ENCODE measurements around the gene PDE1C. TPM values are rescaled to one million over a fixed set of nuclear protein-coding genes. Genes with fewer than 3 reads are reported as not detected.

The PDE1C gene
- total RNA-seq, 5 donors from 2014 or later (not counting 1 experiment from before 2014, with no cell fraction given), result not detected

- H3K4me1 Mint-ChIP-seq, result no peaks in the 10 kb centered on the region
- no peaks in the 10 kb centered on the region for H3K4me1 ChIP-seq (ENCODE audit: control insufficient read depth in 1 of 2, extremely low read depth in 1 of 2, insufficient read depth in 2 of 2, low read length in 2 of 2)
- H3K4me3 ChIP-seq (ENCODE audit: control insufficient read depth in 1 of 2, extremely low read depth in 1 of 2, low read length in 1 of 2), result no peak overlapping the region
- no peak overlapping the region for H3K27ac ChIP-seq (ENCODE audit: low read length)
- H3K36me3 Mint-ChIP-seq, result no peaks in the 10 kb centered on the region
- ChIA-PET CTCF (no interaction called here), POLR2A (no interaction called here)
- DNase-seq, result no peak
- no peak for ATAC-seq (replicated peaks in 1 of 4)
- H3K27me3 ChIP-seq (replicated peaks in 1 of 2; ENCODE audit: control insufficient read depth in 2 of 2, extremely low read depth in 1 of 2, insufficient read depth in 2 of 2, low read length in 1 of 2), result no peaks in the 10 kb centered on the region
- H3K4me3 Mint-ChIP-seq, result no peak overlapping the region
- H3K36me3 ChIP-seq (ENCODE audit: control insufficient read depth in 2 of 2, extremely low read depth in 1 of 2, insufficient read depth in 1 of 2, low read length in 1 of 2), result no peaks in the 10 kb centered on the region
- no peaks in the 10 kb centered on the region for H3K9me3 ChIP-seq
- peaks cover 0 to 6% (median 0%) of the 10 kb centered on the region in 3 donors for H3K9me3 Mint-ChIP-seq
- H3K27ac Mint-ChIP-seq, result no peak overlapping the region
- no peaks in the 10 kb centered on the region for H3K27me3 Mint-ChIP-seq
- 83% methylated on average over 1 of the region's 3 CpGs for WGBS (ENCODE audit: insufficient coverage)
Measured at GRCh38 chr7:31814187-31814586, 256.0 kb downstream of the PDE1C start.

DNA sequence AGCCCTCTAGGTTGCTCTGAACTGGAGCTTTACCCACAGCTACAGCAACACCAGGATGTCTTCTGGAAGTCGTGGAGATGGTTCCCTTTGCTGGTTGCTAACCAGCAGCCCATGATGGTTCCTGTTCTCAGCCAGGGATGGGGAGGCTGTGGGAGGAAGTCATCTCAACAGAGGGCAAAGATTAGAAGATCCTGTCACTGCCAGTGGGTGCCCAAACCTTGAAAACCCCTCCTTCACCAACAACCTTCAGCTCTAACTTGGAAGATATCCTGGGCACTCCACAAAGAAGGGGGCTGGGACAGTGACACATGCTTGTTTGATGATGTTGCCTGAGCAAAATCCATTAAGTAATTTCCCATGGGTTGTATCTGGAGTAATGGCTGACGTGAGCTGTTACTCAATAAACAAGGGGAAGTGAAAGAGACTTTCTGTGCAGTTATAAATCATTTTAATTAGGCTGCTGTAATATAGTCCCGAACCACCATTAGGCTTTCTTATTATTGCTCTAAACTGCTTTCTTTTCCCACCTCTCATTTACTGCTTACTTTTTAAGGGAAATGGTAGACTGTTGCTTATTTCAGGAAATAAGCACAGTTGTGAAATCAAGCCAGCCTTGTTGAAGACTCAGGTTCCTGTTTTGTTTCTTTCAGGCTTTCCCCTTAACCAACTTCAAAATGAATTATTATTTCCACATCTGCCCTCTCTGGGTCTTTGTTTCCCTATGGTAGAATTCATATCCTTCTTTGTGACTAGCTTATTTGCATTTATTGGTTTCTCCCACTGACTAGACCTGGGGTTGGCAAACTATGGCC is 258.4 kb downstream of the PDE1C start:
- CTCF ChIA-PET, result no interaction called here
- no peaks in the 10 kb centered on the region for H3K4me1 Mint-ChIP-seq
- DNase-seq (peak in 1 of 35 experiments; percentile 7), ATAC-seq (replicated peaks in 1 of 4) (no peak)
- no peak overlapping the region for H3K4me3 Mint-ChIP-seq
- POLR2A ChIA-PET, result no interaction called here
- no peak overlapping the region for H3K4me3 ChIP-seq (ENCODE audit: control insufficient read depth in 1 of 2, extremely low read depth in 1 of 2, low read length in 1 of 2)
- H3K27ac ChIP-seq (ENCODE audit: low read length), result no peak overlapping the region
- no peaks in the 10 kb centered on the region for H3K27me3 ChIP-seq (replicated peaks in 1 of 2; ENCODE audit: control insufficient read depth in 2 of 2, extremely low read depth in 1 of 2, insufficient read depth in 2 of 2, low read length in 1 of 2)
- H3K4me1 ChIP-seq (ENCODE audit: control insufficient read depth in 1 of 2, extremely low read depth in 1 of 2, insufficient read depth in 2 of 2, low read length in 2 of 2), result no peaks in the 10 kb centered on the region
- H3K27ac Mint-ChIP-seq, result no peak overlapping the region
- no peaks in the 10 kb centered on the region for H3K36me3 Mint-ChIP-seq
- peaks cover 0 to 6% (median 4%) of the 10 kb centered on the region in 3 donors for H3K9me3 Mint-ChIP-seq
- H3K27me3 Mint-ChIP-seq, result no peaks in the 10 kb centered on the region
- H3K9me3 ChIP-seq, result no peaks in the 10 kb centered on the region
- H3K36me3 ChIP-seq (ENCODE audit: control insufficient read depth in 2 of 2, extremely low read depth in 1 of 2, insufficient read depth in 1 of 2, low read length in 1 of 2), result no peaks in the 10 kb centered on the region
- no CpG with 5 or more reads among the region's 3 CpGs for WGBS (ENCODE audit: insufficient coverage)

DNA sequence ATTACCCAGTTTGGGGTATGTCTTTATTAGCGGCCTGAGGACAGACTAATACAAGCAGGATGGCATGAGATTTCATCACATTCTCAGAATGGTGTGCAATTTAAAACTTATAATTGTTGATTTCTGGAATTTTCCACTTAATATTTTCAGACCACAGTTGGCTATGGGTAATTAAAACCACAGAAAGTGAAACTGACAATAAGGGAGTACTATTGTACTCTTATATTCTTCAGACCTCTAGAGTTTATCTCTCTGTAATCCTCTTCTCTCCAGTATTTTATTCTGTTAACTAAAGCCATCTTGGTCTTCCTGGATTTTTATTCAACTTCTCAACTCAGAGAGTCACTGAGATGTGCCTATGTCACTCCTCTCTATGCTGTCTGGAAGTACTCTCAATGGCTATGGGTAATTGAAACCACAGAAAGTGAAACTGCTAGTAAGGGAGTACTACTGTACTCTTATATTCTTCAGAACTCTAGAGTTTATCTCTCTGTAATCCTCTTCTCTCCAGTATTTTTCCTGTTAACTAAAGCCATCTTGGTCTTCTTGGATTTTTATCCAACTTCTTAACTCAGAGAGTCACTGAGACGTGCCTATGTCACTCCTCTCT is 264.9 kb downstream of the PDE1C start:
- H3K27ac Mint-ChIP-seq, result no peak overlapping the region
- H3K36me3 Mint-ChIP-seq, result no peaks in the 10 kb centered on the region
- ChIA-PET POLR2A (no interaction called here), CTCF (no interaction called here)
- no peaks in the 10 kb centered on the region for H3K4me1 ChIP-seq (ENCODE audit: control insufficient read depth in 1 of 2, extremely low read depth in 1 of 2, insufficient read depth in 2 of 2, low read length in 2 of 2)
- H3K36me3 ChIP-seq (ENCODE audit: control insufficient read depth in 2 of 2, extremely low read depth in 1 of 2, insufficient read depth in 1 of 2, low read length in 1 of 2), result no peaks in the 10 kb centered on the region
- no peak for ATAC-seq (replicated peaks in 1 of 4)
- WGBS (ENCODE audit: insufficient coverage), result no CpG with 5 or more reads among the region's 2 CpGs
- peaks cover 11 to 22% (median 16%) of the 10 kb centered on the region in 3 donors for H3K9me3 Mint-ChIP-seq
- DNase-seq, result no peak
- H3K4me3 Mint-ChIP-seq, result no peak overlapping the region
- no peak overlapping the region for H3K27ac ChIP-seq (ENCODE audit: low read length)
- H3K27me3 Mint-ChIP-seq, result no peaks in the 10 kb centered on the region
- no peak overlapping the region for H3K4me3 ChIP-seq (ENCODE audit: control insufficient read depth in 1 of 2, extremely low read depth in 1 of 2, low read length in 1 of 2)
- no peaks in the 10 kb centered on the region for H3K27me3 ChIP-seq (replicated peaks in 1 of 2; ENCODE audit: control insufficient read depth in 2 of 2, extremely low read depth in 1 of 2, insufficient read depth in 2 of 2, low read length in 1 of 2)
- H3K9me3 ChIP-seq, result no peaks in the 10 kb centered on the region
- no peaks in the 10 kb centered on the region for H3K4me1 Mint-ChIP-seq

- ATAC-seq (replicated peaks in 1 of 4), result no peak
Measured at GRCh38 chr7:31796375-31796774, 273.8 kb downstream of the PDE1C start.

GRCh38 chr7:31794851-31795344 is 275.3 kb downstream of the PDE1C start:
- H3K27me3 Mint-ChIP-seq, result no peaks in the 10 kb centered on the region
- POLR2A ChIA-PET, result no interaction called here
- no peak overlapping the region for H3K4me3 ChIP-seq (ENCODE audit: control insufficient read depth in 1 of 2, extremely low read depth in 1 of 2, low read length in 1 of 2)
- no peaks in the 10 kb centered on the region for H3K4me1 Mint-ChIP-seq
- no peak overlapping the region for H3K4me3 Mint-ChIP-seq
- ATAC-seq (replicated peaks in 1 of 4) (no peak), DNase-seq (no peak)
- H3K27ac Mint-ChIP-seq, result no peak overlapping the region
- no peaks in the 10 kb centered on the region for H3K4me1 ChIP-seq (ENCODE audit: control insufficient read depth in 1 of 2, extremely low read depth in 1 of 2, insufficient read depth in 2 of 2, low read length in 2 of 2)
- H3K27me3 ChIP-seq (replicated peaks in 1 of 2; ENCODE audit: control insufficient read depth in 2 of 2, extremely low read depth in 1 of 2, insufficient read depth in 2 of 2, low read length in 1 of 2), result no peaks in the 10 kb centered on the region
- H3K36me3 ChIP-seq (ENCODE audit: control insufficient read depth in 2 of 2, extremely low read depth in 1 of 2, insufficient read depth in 1 of 2, low read length in 1 of 2), result no peaks in the 10 kb centered on the region
- H3K27ac ChIP-seq (ENCODE audit: low read length), result no peak overlapping the region
- WGBS (ENCODE audit: insufficient coverage), result 80% methylated on average over 1 of the region's 2 CpGs
- no peaks in the 10 kb centered on the region for H3K36me3 Mint-ChIP-seq
- peaks cover 8 to 10% (median 9%) of the 10 kb centered on the region in 3 donors for H3K9me3 Mint-ChIP-seq
- CTCF ChIA-PET, result no interaction called here
- H3K9me3 ChIP-seq, result no peaks in the 10 kb centered on the region

More at GRCh38 chr7:31796375-31796774, 273.8 kb downstream of the PDE1C start:
- Histone ChIP-seq H3K4me3 (ENCODE audit: control insufficient read depth in 1 of 2, extremely low read depth in 1 of 2, low read length in 1 of 2) (no peak overlapping the region), H3K27me3 (replicated peaks in 1 of 2; ENCODE audit: control insufficient read depth in 2 of 2, extremely low read depth in 1 of 2, insufficient read depth in 2 of 2, low read length in 1 of 2) (no peaks in the 10 kb centered on the region), H3K27ac (ENCODE audit: low read length) (no peak overlapping the region), H3K9me3 (no peaks in the 10 kb centered on the region), H3K4me1 (ENCODE audit: control insufficient read depth in 1 of 2, extremely low read depth in 1 of 2, insufficient read depth in 2 of 2, low read length in 2 of 2) (no peaks in the 10 kb centered on the region), H3K36me3 (ENCODE audit: control insufficient read depth in 2 of 2, extremely low read depth in 1 of 2, insufficient read depth in 1 of 2, low read length in 1 of 2) (no peaks in the 10 kb centered on the region)
- DNase-seq, result no peak
- ChIA-PET POLR2A (no interaction called here), CTCF (no interaction called here)
- no peak overlapping the region for H3K4me3 Mint-ChIP-seq
- no peaks in the 10 kb centered on the region for H3K4me1 Mint-ChIP-seq
- 100% methylated on average over 2 of the region's 5 CpGs for WGBS (ENCODE audit: insufficient coverage)
- no peaks in the 10 kb centered on the region for H3K27me3 Mint-ChIP-seq
- no peaks in the 10 kb centered on the region for H3K36me3 Mint-ChIP-seq
- H3K27ac Mint-ChIP-seq, result no peak overlapping the region
- peaks cover 8 to 10% (median 9%) of the 10 kb centered on the region in 3 donors for H3K9me3 Mint-ChIP-seq

DNA sequence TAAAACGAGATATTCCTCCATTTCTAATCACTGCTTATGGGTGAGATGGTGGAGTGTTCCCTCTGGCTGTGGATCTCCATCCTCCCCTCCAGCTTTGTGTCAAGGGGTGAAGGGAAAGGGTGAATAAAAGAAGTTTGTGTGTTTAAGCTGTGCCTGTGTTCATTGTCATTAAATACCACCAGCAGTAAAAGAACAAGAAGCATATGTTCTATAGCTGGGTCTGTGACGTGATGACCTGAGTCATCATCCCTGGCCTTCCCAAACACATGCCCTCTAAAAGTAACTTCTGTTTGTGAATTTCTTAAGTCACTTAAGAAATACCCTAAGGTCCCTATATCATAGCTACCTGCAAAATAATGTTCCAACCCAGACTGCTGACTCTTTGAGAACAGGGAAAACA is 278.3 kb downstream of the PDE1C start:
- 100% methylated on average over 1 of the region's 2 CpGs for WGBS (ENCODE audit: insufficient coverage)
- no peak for ATAC-seq (replicated peaks in 1 of 4)
- CTCF ChIA-PET, result no interaction called here

More for the DNA sequence above, 278.3 kb downstream of the PDE1C start:
- Histone ChIP-seq H3K4me3 (ENCODE audit: control insufficient read depth in 1 of 2, extremely low read depth in 1 of 2, low read length in 1 of 2) (no peak overlapping the region), H3K4me1 (ENCODE audit: control insufficient read depth in 1 of 2, extremely low read depth in 1 of 2, insufficient read depth in 2 of 2, low read length in 2 of 2) (no peaks in the 10 kb centered on the region), H3K9me3 (no peaks in the 10 kb centered on the region), H3K36me3 (ENCODE audit: control insufficient read depth in 2 of 2, extremely low read depth in 1 of 2, insufficient read depth in 1 of 2, low read length in 1 of 2) (no peaks in the 10 kb centered on the region), H3K27ac (ENCODE audit: low read length) (no peak overlapping the region), H3K27me3 (replicated peaks in 1 of 2; ENCODE audit: control insufficient read depth in 2 of 2, extremely low read depth in 1 of 2, insufficient read depth in 2 of 2, low read length in 1 of 2) (no peaks in the 10 kb centered on the region)
- H3K9me3 Mint-ChIP-seq, result peaks cover 0 to 6% (median 3%) of the 10 kb centered on the region in 3 donors
- H3K4me3 Mint-ChIP-seq, result no peak overlapping the region
- no peaks in the 10 kb centered on the region for H3K4me1 Mint-ChIP-seq
- no peak for DNase-seq
- POLR2A ChIA-PET, result no interaction called here
- H3K27ac Mint-ChIP-seq, result no peak overlapping the region
- no peaks in the 10 kb centered on the region for H3K36me3 Mint-ChIP-seq
- no peaks in the 10 kb centered on the region for H3K27me3 Mint-ChIP-seq
